HT1080 (cell line): ENCODE data around the gene SYTL1. TPM values are rescaled to one million over a fixed set of nuclear protein-coding genes. Genes with fewer than 3 reads are reported as not detected.

ENCODE experiments used
- DNase-seq: peaks from one replicate; pipeline ENCODE4 v3.0.0-alpha.2; 2015; ENCODE audit warnings: low read depth
- total RNA-seq: library from RNA; depleted of rRNA; stranded (reverse); fragments of >200 nt; shearing (Covaris generic); gene quantifications from 2 replicates; pipeline ENCODE4 v1.2.3, GENCODE V29; 2014

SYTL1 gene
- total RNA-seq, 1 experiment from 2014 or later: 4.1 TPM

DNA sequence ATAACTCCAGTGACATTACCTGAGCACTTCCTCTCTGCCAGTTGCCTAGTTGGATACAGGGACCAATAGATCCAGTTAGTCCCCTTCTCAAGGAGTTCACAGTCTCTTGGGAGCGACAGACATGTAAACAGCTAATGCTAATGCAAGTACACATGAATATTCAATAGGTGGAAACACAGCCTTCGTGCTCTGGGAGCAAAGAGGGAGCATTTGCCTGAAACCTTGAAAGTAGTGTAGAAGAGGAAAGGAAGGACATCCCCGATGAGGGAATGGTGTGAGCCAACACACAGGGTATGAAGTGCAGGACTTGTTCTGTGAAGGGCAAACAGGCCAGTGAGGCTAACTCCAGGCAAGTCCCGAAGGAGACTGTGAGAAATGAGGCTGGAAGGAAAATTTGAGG lies 23.7 kb upstream of the SYTL1 start:
- DNase-seq: no peak

GRCh38 chr1:27318596-27318995 lies 23.2 kb upstream of the SYTL1 start:
- no peak for DNase-seq

GRCh38 chr1:27321813-27322568 lies 19.8 kb upstream of the SYTL1 start, which contains the start of gene TMEM222:
Gene TMEM222, plus strand, starts transcription at chr1:27322163. Its CDS starts 35 bp downstream, at chr1:27322198.
- peak; percentile 96 for DNase-seq

- DNase-seq: no peak
These were observed 19.1 kb upstream of the SYTL1 start for GRCh38 chr1:27322569-27323240.

DNA sequence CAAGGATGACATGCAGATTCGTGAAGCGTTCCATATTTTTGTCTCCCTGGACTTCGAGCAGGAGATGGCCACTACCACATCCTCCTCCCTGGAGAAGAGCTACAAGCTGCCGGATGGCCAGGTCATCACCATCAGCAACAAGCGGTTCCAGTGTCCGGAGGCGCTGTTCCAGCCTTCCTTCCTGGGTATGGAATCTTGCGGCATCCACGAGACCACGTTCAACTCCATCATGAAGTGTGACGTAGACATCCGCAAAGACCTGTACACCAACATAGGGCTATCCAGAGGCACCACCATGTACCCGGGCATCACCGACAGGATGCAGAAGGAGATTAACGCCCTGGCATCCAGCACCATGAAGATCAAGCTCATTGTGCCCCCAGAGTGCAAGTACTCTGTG lies 16.5 kb upstream of the SYTL1 start:
- no peak for DNase-seq

- DNase-seq: no peak
These were observed 13.9 kb upstream of the SYTL1 start for GRCh38 chr1:27327964-27328363.

- DNase-seq: no peak
These were observed 11.0 kb upstream of the SYTL1 start for GRCh38 chr1:27330786-27331185.

DNA sequence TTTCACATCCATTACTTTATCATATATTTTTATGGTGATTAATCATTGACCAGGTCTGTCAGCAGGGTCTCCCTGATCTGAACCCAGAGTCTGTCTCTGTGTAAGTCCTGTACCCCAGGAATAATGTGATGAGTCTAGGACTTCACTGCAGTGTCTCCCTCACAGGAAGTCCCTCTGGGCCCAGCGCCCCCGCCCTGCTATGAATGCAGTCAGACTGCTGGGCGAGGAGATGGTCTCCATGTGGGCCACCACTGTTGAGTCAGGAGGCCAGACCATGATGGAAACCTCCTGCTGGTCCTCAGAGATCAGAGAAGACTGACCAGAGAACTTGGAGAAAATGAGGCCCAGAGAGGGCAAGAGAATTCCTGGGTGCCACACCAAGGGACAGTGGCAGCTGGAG lies 10.4 kb upstream of the SYTL1 start:
- no peak for DNase-seq

DNA sequence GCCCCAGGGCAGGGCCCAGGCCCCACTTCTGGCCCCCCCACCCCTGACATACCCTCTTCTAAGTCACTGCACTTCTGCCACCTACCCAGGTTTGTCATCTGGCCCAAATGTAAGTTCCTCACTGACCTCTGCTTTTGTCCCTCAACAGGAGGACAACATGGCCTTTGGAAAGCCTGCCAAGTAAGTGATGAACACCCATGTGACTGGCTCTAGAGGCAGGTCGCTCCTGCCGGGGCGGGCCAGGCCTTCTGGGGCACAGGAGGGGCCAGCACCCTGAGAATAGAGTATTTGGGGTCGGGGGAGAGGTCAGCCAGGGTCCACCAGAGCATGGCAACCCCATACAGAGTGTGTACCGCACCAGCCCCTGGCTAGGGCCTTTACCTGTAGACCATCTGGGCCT lies 9.9 kb upstream of the SYTL1 start:
- DNase-seq: no peak

- DNase-seq: peak; percentile 21
These were observed 9.1 kb upstream of the SYTL1 start for GRCh38 chr1:27332536-27333281.

GRCh38 chr1:27333717-27334279 lies 8.0 kb upstream of the SYTL1 start:
- no peak for DNase-seq

DNA sequence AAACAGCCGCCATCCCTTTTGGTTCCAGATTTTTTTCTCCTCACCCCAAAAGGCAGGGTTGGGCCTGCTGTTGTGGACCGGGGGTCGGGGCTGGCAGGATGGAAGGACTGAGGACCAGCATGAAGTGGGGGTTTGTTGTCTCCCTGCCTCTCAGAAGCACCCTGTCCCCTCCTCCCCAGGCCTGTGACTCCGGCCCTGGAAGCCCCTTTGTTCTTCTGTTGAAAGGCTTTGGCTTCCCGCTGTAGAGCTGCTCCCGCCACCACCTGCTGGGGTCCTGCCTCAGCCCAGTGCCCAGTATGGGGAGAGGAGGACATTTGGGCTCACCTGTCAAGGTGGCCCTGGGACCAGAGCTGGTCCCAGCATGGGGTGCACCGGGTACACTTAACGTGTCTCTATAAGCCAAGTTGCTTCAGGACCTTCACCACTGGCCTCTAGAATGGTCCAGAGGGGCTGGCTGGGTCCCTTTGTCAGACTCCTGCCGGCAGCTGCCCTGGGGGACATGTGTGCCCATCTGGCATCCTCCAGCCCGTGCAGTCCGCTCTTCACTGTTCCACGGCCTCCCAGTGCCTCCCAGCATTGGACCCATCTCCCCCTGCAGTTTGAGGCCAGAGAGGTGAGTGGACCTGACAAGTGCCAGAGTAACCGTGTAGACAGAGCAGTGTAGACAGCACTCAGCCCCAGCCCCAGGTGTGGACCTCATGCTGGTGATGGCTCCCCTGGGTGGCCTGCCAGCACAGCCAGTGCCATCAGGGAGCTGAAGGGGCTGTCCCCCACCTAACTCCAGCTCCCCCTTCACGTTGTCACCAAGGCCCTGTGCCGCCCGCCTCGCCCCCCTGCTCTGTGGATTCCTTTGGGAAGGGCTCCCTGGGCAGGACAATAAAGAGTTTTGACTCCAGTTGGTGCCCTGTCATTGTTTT lies 6.1 kb upstream of the SYTL1 start:
- DNase-seq: no peak

DNA sequence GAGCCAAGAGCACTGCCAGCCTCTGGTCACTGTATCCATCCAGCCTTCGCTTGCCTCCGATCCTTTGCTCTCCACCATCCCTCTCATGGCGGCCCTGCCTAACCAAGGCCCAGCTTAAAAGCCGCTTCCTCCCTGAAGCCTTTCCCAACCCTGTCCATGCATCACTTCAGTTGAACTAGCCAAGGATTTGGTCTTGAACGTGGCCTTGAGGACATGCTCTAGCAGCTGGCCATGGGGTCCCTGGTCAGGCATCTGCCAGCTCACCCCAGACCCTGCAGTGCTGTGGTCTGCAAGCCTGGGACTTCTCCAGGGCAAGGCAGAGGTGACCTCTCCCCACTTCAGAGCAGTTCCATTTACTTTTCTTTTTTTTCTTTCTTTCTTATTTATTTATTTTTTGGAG lies 5.1 kb upstream of the SYTL1 start:
- DNase-seq: no peak

DNA sequence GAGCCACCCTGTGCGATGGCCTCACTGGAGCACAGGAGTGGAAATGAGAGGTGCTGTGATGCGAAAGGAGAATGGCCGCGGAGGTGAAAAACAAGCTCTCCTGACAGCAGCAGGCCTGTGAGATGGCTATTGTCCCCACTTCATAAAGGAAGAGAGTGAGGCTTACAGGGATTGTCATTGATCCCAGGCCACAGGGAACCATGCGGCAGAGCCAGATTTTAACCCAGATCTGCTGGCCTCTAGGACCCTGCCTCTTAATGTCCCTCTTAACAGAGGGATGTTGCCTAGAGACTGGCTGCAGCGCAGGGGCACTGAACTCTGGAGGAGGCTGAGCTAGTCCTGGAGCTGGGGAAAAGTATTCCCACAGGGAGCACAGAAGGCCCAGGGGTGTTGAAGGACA lies 3.1 kb upstream of the SYTL1 start:
- no peak for DNase-seq

DNA sequence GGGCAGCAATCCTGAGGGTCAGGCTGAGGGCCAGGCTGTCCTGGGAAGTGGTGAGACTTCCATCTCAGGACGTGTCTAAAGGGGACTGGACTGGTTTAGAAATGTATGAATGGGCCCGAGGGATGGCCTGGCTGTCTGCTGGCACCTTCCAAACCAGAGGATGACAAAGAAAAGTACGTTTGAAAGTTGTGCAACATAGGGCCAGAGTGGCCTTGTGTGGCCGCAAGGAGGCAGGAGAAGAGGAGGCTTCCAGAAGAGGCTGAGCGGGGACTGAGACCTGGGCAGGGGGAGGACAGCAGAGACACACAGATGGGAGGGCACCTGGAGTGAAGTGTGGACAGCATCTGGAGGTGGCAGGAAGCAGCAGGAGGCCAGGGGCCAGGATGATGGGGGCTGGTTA lies 2.6 kb upstream of the SYTL1 start:
- DNase-seq: no peak

DNA sequence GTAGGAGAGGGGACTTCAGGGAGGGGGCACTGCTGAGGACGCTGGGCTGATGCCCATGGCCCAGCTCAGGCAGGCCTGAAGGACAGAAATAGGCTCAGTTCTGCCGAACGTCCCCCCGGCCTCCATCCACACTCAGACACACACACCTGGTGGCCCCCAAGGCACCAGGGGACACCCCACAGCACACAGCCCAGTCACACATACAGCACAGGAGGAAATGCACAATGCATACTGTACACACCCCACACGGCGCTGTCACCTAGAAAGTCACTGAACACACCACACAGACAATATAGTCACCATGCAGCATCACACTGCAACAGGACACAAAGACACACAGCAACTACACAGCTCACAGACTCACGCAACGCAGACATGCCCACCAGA lies 562 bp downstream of the SYTL1 start:
- no peak for DNase-seq

DNA sequence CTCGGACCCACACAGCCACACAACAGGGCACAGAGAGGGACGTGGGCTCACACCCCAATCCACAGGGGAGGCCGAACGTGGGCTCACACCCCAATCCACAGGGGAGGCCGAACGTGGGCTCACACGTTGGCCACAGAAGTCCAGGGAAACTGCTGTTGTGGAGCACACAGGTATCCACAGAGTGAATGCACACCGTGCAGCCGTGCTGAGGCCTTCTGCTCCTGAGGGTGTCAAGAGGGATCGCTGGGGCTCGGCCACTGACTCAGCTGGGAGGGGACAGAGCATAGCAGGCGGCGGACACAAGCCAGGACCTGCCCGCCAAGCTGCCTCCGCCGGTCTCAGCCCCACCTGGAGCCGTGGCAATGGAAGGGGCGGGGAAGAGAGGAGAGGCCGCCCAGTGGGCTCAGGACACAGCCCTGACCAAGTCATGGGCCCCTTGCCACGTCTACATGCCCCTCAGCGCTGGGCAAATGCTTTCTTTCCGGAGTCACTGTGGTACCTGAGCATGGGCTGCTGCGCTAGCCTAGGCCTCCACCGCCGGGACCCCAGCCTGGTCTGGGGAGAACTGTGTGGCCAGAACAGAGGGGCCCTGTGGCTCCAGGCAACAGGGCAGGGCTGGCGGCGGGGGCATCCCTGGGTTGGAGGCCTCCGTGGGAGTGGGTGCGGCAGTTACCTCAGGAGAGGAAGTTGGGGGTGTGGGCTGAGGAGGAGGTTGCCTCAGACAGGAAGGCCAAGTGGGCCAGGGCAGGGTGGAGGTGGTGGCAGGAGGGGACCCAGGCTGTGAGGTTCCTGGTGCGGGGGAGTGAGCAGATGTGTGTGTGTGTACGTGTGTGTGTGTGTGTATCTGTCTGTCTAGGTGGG lies 1.2 kb downstream of the SYTL1 start:
- DNase-seq: no peak

- DNase-seq: no peak
These were observed 1.8 kb downstream of the SYTL1 start for GRCh38 chr1:27343639-27344025.

- no peak for DNase-seq
These were observed 3.5 kb downstream of the SYTL1 start for GRCh38 chr1:27345272-27345671.

DNA sequence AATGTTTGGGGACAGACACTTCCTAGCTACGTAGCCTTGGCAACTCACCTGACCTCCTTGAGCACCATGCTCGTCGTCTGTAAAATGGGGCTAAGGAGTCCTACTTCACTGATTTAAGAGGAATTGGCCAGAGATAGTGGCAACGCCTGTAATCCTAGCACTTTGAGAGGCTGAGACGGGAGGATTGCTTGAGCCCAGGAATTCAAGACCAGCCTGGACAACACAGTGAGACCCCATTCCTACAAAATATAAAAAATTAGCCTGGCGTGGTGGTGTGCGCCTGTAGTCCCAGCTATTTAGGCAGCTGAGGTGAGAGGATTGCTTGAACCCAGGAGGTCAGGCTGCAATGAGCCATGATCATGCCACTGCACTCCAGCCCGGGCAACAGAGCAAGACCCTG lies 4.5 kb downstream of the SYTL1 start:
- no peak for DNase-seq
